Hindlimb muscle (tissue), 1 donor: ENCODE results near the gene RAB11FIP3. TPM values are rescaled to one million over a fixed set of nuclear protein-coding genes. Genes with fewer than 3 reads are reported as not detected.
A peak's percentile ranks its signal among the peaks of the same experiment; 100 is the strongest.

Experiments
- DNase-seq: peaks from one replicate; pipeline ENCODE4 v3.0.0-alpha.2; 2013
- polyA plus RNA-seq: library from polyadenylated mRNA; unstranded; fragments of 120-200 nt; gene quantifications from one replicate; pipeline ENCODE4 v1.2.1, GENCODE V29; 2013; ENCODE audit not compliant: insufficient read length

Gene RAB11FIP3
- polyA plus RNA-seq, 1 donor, result 30.0 TPM

DNA sequence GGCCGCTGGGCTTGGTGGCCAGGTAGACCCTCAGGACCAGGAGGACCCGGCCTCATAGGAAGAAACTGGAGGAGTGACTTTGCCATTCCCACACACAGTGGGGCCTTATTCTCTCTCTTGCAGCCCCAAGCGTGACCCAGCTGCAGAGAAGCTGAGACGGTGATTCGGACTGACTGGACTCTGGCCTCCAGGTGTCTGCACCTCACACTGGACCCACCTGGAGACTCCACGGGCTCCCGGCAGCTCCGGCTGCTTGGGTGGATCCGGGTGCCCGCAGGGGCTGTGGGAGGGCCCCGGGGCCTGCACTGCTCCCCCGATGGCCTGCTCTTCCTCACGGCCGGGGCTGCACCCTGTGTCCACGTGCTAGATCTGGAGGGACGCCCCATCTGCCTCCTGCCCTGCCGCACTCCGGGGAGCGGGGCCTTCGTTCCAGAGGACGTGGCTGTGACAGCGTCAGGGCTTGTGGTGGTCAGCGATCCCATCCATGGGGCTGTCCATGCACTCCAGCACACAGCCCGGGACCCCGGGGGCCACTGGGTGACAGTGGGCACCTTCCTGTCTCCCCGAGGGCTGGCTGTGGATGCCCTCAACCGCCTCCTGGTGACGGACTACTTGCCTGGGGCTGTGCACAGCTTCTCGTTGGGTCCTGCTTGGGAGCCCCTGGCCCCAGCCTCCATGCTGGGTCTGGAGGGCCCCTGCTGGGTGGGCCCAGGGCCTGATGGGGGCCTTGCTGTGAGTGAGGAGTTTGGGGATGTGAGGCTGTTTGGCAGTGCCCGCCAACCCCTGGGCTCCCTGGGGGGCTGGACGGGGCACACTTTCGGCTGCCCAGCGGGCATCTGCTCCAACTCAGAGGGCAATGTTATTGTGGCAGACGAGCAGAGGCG lies 142.2 kb downstream of the RAB11FIP3 start:
- DNase-seq, result no peak

DNA sequence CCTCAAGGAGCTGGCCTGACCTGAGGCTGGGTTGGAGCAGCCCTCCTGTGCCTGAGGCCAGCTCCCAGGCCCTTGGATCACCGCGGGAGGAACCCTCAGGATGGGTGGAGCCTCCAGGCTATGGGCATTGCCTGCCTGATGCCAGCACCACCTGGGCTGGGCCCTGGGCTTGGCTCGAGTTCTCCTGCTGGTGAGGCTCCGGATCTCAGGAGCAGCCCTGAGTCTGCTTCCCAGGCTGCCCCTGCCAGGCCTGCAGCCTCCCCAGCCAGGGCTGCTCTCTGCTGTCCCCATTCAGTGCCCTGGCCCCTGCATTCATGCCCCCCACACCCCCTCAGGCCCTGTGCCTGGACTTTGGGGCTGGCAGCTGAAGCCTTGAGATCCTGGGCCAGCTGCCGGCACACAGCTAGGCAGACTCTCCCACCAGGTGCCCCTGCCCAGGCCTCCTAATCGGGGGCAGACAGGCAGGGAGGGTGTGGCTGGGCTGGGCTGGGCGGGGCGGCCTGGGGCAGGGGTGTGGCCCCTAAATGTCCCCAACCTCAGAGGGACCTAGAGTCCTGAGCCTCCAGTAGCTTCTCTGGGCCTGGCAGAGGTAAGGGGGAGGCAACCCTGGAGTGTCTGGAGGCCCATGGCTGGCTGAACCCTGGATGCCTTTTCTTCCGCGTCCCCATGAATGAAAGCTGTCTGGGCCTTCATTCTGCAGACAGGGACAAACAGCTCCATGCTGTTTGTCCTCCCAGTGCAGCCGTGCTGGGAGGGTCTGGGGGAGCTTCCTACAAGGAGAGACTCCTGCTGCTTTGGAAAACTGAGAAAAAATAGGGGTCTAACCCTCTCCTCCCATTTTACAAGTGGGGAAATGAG lies 143.2 kb downstream of the RAB11FIP3 start:
- no peak for DNase-seq

DNA sequence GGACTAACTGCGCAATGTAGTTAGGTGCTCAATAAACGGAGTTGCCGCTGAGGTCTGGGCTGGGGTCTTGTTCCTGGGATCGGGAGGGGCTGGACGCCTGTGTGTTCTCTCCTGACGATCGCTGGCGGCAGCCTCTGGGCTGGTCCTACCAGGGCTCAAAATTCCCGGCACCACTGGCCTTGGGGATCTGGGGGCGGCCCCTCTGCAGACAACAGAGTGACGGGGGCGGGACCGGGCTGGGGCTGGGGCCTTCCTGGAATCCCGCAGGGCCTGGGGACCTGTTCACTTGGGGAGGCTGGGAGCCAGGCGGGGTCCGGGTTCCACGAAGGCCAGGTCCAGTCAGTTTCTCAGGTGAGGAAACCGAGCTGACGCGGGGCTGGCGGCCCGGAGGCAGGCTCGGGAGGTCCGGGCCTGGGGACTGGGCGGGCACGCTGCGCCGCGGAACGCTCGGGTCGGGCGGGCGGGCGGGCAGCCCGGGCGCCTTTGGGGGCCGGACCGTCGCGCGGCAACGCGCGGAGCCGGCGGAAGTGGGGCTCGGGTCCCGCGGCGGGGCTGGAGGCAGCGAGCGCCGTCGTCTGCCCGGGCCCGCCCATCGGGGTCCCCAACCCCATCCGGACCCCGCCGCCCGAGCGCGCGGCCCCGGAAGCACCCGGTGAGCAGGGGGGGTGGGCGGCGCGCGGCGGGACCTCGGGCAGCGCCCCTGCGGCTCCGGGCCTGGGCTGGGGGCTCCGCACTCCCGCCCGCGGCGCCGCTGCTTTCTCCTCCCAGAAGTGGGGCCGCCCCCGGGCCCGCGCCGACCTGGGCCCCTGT lies 144.2 kb downstream of the RAB11FIP3 start, which contains the start of gene PIGQ:
PIGQ (plus strand) TSS at position 524 of the 810 bp plus-strand sequence. CDS start 4,107 bp downstream, outside the sequence.
- peak; percentile 55 for DNase-seq

Other genes starting within 250 kb of the RAB11FIP3 start
- 1,043 TPM for gene HBA1, start 249.0 kb upstream of the RAB11FIP3 start, polyA plus RNA-seq
- gene HBQ1, start 245.2 kb upstream of the RAB11FIP3 start, polyA plus RNA-seq, result 1.1 TPM
- 64.9 TPM for gene LUC7L, start 196.2 kb upstream of the RAB11FIP3 start, polyA plus RNA-seq
- 44.0 TPM for gene FAM234A, start 190.8 kb upstream of the RAB11FIP3 start, polyA plus RNA-seq
- gene RGS11, start 149.7 kb upstream of the RAB11FIP3 start, polyA plus RNA-seq, result 1.6 TPM
- gene ARHGDIG, start 145.1 kb upstream of the RAB11FIP3 start, polyA plus RNA-seq, result 0.92 TPM
- gene PDIA2, start 142.5 kb upstream of the RAB11FIP3 start, polyA plus RNA-seq, result 0.77 TPM
- gene AXIN1, start 72.9 kb upstream of the RAB11FIP3 start, polyA plus RNA-seq, result 12.4 TPM
- 47.8 TPM for gene MRPL28, start 55.1 kb upstream of the RAB11FIP3 start, polyA plus RNA-seq
- gene PGAP6, start 43.7 kb upstream of the RAB11FIP3 start, polyA plus RNA-seq, result 29.0 TPM
- 74.0 TPM for gene NME4, start 28.4 kb upstream of the RAB11FIP3 start, polyA plus RNA-seq
- gene DECR2, start 23.8 kb upstream of the RAB11FIP3 start, polyA plus RNA-seq, result 13.7 TPM
- 31.7 TPM for gene CAPN15, start 102.1 kb downstream of the RAB11FIP3 start, polyA plus RNA-seq
- 0.14 TPM for gene PRR35, start 134.7 kb downstream of the RAB11FIP3 start, polyA plus RNA-seq
- 1.4 TPM for gene NHLRC4, start 141.4 kb downstream of the RAB11FIP3 start, polyA plus RNA-seq
- gene PIGQ, start 144.3 kb downstream of the RAB11FIP3 start, polyA plus RNA-seq, result 21.3 TPM
- 15.4 TPM for gene RAB40C, start 164.4 kb downstream of the RAB11FIP3 start, polyA plus RNA-seq
- 0.80 TPM for gene WFIKKN1, start 205.3 kb downstream of the RAB11FIP3 start, polyA plus RNA-seq
- gene METTL26, start 210.7 kb downstream of the RAB11FIP3 start, polyA plus RNA-seq, result 47.8 TPM
- 17.6 TPM for gene MCRIP2, start 216.2 kb downstream of the RAB11FIP3 start, polyA plus RNA-seq
- 16.9 TPM for gene WDR90, start 223.7 kb downstream of the RAB11FIP3 start, polyA plus RNA-seq
- 68.7 TPM for gene RHOT2, start 242.5 kb downstream of the RAB11FIP3 start, polyA plus RNA-seq